COR-L47 (cell line): Measurements from ENCODE around the gene KRTAP12-3.
"Not testable (repeated sequence)": the region's sequence is repeated elsewhere in the genome, so short reads cannot be mapped to it uniquely, and the experiment has no call there.

Experiments
- DNase-seq: peaks from one replicate; lab custom pipeline; 2025; lab: John Stamatoyannopoulos, UW

Gene KRTAP12-3

GRCh38 chr21:44657635-44658540 is at the start of gene KRTAP12-3:
Gene KRTAP12-3 (plus strand): TSS chr21:44657932. CDS start chr21:44657980, 48 bp downstream.
- DNase-seq = no peak

GRCh38 chr21:44609193-44609592 is 48.5 kb upstream of the KRTAP12-3 start:
- no peak for DNase-seq

- DNase-seq = not testable (repeated sequence)
Measured at GRCh38 chr21:44610157-44610843, 47.4 kb upstream of the KRTAP12-3 start.

GRCh38 chr21:44611551-44611950 is 46.2 kb upstream of the KRTAP12-3 start:
- DNase-seq = no peak

GRCh38 chr21:44612029-44612486 is 45.7 kb upstream of the KRTAP12-3 start, which contains the start of gene KRTAP10-8:
Gene KRTAP10-8 (plus strand): TSS chr21:44612079. CDS start chr21:44612101, 22 bp downstream.
- DNase-seq = no peak

GRCh38 chr21:44612669-44613229 is 45.0 kb upstream of the KRTAP12-3 start:
- no peak for DNase-seq

GRCh38 chr21:44613386-44614155 is 44.2 kb upstream of the KRTAP12-3 start:
- no peak for DNase-seq

GRCh38 chr21:44614161-44614631 is 43.5 kb upstream of the KRTAP12-3 start:
- DNase-seq = no peak

- DNase-seq = no peak
Measured at GRCh38 chr21:44614961-44615391, 42.8 kb upstream of the KRTAP12-3 start.

GRCh38 chr21:44615466-44615865 is 42.3 kb upstream of the KRTAP12-3 start:
- DNase-seq = no peak

GRCh38 chr21:44615911-44616590 is 41.7 kb upstream of the KRTAP12-3 start:
- DNase-seq = no peak

GRCh38 chr21:44616591-44616926 is 41.2 kb upstream of the KRTAP12-3 start:
- no peak for DNase-seq

GRCh38 chr21:44617071-44617501 is 40.6 kb upstream of the KRTAP12-3 start:
- no peak for DNase-seq

GRCh38 chr21:44618504-44618903 is 39.2 kb upstream of the KRTAP12-3 start:
- no peak for DNase-seq

GRCh38 chr21:44618909-44619308 is 38.8 kb upstream of the KRTAP12-3 start:
- DNase-seq = no peak

GRCh38 chr21:44619886-44620285 is 37.8 kb upstream of the KRTAP12-3 start:
- no peak for DNase-seq

GRCh38 chr21:44623575-44623974 is 34.2 kb upstream of the KRTAP12-3 start:
- no peak for DNase-seq

GRCh38 chr21:44625756-44626155 is 32.0 kb upstream of the KRTAP12-3 start:
- DNase-seq = no peak

- DNase-seq = no peak
Measured at GRCh38 chr21:44626262-44626661, 31.5 kb upstream of the KRTAP12-3 start.

- no peak for DNase-seq
Measured at GRCh38 chr21:44626673-44627143, 31.0 kb upstream of the KRTAP12-3 start, which contains the start of gene KRTAP10-9. Gene KRTAP10-9 (plus strand): TSS chr21:44627093. CDS start chr21:44627172, 79 bp downstream.
